Pancreas (tissue), 10 donors: ENCODE data around the gene TRA2A. TPM values are rescaled to one million over a fixed set of nuclear protein-coding genes. Genes with fewer than 3 reads are reported as not detected.
A peak's percentile ranks its signal among the peaks of the same experiment; 100 is the strongest.

Experiments used
- ATAC-seq, 4 donors: fragments of 200-7000 bp; cut with Tn5 transposase; one replicate each; pipeline versions ENCODE4 v1.8.0 to v1.9.1; 2020; ENCODE audit warnings: mild to moderate bottlenecking in 4 of 4, moderate library complexity in 4 of 4
- DNase-seq, 6 donors: peaks; one replicate each; pipeline ENCODE4 v3.0.0-alpha.2; 2020
- FAIRE-seq: peaks from 2 replicates; lab custom pipeline; 2012; peaks lifted over from hg19 to GRCh38; lab: Jason Lieb, UNC
- H3K27ac ChIP-seq, 4 donors: fragments of 200-600 bp; sonication (generic); 1 replicate in 3 of 4; 2 replicates in 1 of 4; pipeline versions ENCODE4 v1.5.0 to v1.8.0; 2020
- H3K27me3 ChIP-seq, 4 donors: fragments of 200-600 bp; one replicate each; pipeline ENCODE4 v1.8.0; 2021
- H3K36me3 ChIP-seq, 3 donors: fragments of 200-600 bp; sonication (generic) in 1 of 3; one replicate each; pipeline versions ENCODE4 v1.5.0 to v1.8.0; 2020 to 2021
- H3K4me1 ChIP-seq, 3 donors: fragments of 200-600 bp; one replicate each; pipeline ENCODE4 v1.8.0; 2021
- H3K4me3 ChIP-seq, 4 donors: fragments of 200-600 bp; sonication (generic) in 2 of 4; one replicate each; pipeline versions ENCODE4 v1.5.0 to v1.8.0; 2020 to 2021
- H3K9me3 ChIP-seq, 4 donors: fragments of 200-600 bp; one replicate each; pipeline ENCODE4 v1.8.0; 2021
- CTCF ChIP-seq, 4 donors: fragments of 200-600 bp; sonication (generic) in 3 of 4; IDR thresholded peaks; one replicate each; pipeline versions ENCODE4 v1.5.0 to v1.8.0; 2021; ENCODE audit warnings: antibody characterized with exemption in 4 of 4
- WGBS, 2 donors: extraction: QIAGEN DNeasy Blood & Tissue Kit; methylation state at CpG; one replicate each; pipeline ENCODE4 v1.1.7; 2013; 5-methylcytosine and 5-hydroxymethylcytosine counted together
- intact Hi-C, 3 donors: fragments of 100-400 bp; cut with DNase I; formaldehyde crosslinking; loops; one replicate each; pipeline versions ENCODE4 v1.11.1 to v1.14.2; 2022
- polyA plus RNA-seq, 2 donors: library from polyadenylated mRNA; stranded (reverse); fragments of 200-250 nt; gene quantifications; one replicate each; pipeline ENCODE4 v1.2.3, GENCODE V29; 2013
- total RNA-seq, 6 donors: library from RNA; stranded (reverse); fragmentation: NEBNext Ultra II Directional in 4 of 6; extraction: Animal tissue kit (Norgen Biotek cat#: 25700) in 4 of 6; gene quantifications; one replicate each; pipeline versions ENCODE4 v1.2.1 to v1.2.4, GENCODE V29; 2021 to 2023
- donor health status: healthy with polysubstance abuse.
- donor health status: DM: no; HTN: no; CAD: no; lungs with moderate emphysema.
- donor health status: DM: no; HTN: no; CAD: no.
- donor health status: control.
- donor health status: control.
- donor health status: Bipolar disorder and iron deficiency.
- donor health status: DM: yes; HTN: yes; CAD: no.
- donor health status: DM: no; HTN: no; CAD: no.
- donor health status: DM: no; HTN: no; CAD: no.
- donor health status: DM: yes; HTN: yes; CAD: no.

The TRA2A gene
- total and polyA plus RNA-seq, 8 donors = 19.1 to 63.6 (median 28.4) TPM

- ATAC-seq = peak; percentile 83 to 98 (median 92)
- peak; percentile 80 to 97 (median 89) for TF ChIP-seq CTCF (IDR thresholded peaks at IDR 0.05)
- Histone ChIP-seq H3K36me3 (no peaks in the 10 kb centered on the region), H3K9me3 (no peaks in the 10 kb centered on the region), H3K27ac (no peak overlapping the region), H3K4me3 (no peak overlapping the region), H3K27me3 (no peaks in the 10 kb centered on the region), H3K4me1 (no peaks in the 10 kb centered on the region)
- peak in 5 of 6 donors; percentile 48 to 85 (median 62) for DNase-seq
- intact Hi-C loops = no loop called here
- 28 to 32% methylated on average over 13 of the region's 13 CpGs for WGBS, 2 donors
- peak; percentile 93 for FAIRE-seq
Measured at GRCh38 chr7:23546897-23547572, 15.3 kb upstream of the TRA2A start.

- DNase-seq (no peak), FAIRE-seq (no peak), ATAC-seq (no peak)
- Histone ChIP-seq H3K9me3 (no peaks in the 10 kb centered on the region), H3K4me3 (no peak overlapping the region), H3K36me3 (no peaks in the 10 kb centered on the region), H3K4me1 (no peaks in the 10 kb centered on the region), H3K27me3 (no peaks in the 10 kb centered on the region), H3K27ac (no peak overlapping the region)
- intact Hi-C loops = no loop called here
- no peak for TF ChIP-seq CTCF (IDR thresholded peaks at IDR 0.05)
- 70 to 81% methylated on average over 1 of the region's 1 CpG for whole genome bisulfite sequencing, 2 donors
Measured at GRCh38 chr7:23545493-23545892, 13.7 kb upstream of the TRA2A start.

- DNase-seq (peak in 1 of 6 donors; percentile 24), ATAC-seq (peak in 3 of 4 donors; percentile 62 to 81 (median 80)), FAIRE-seq (no peak)
- 33 to 39% methylated on average over 2 of the region's 2 CpGs for WGBS, 2 donors
- Histone ChIP-seq H3K4me1 (no peaks in the 10 kb centered on the region), H3K36me3 (no peaks in the 10 kb centered on the region), H3K27ac (no peak overlapping the region), H3K9me3 (no peaks in the 10 kb centered on the region), H3K27me3 (no peaks in the 10 kb centered on the region), H3K4me3 (no peak overlapping the region)
- TF ChIP-seq CTCF (IDR thresholded peaks at IDR 0.05) = peak in 1 of 4 donors; percentile 15
- intact Hi-C loops = no loop called here
Measured at GRCh38 chr7:23544913-23545354, 13.2 kb upstream of the TRA2A start.

GRCh38 chr7:23542752-23543151, 11.0 kb upstream of the TRA2A start:
- intact Hi-C loops = no loop called here
- 92 to 99% methylated on average over 3 of the region's 3 CpGs for WGBS, 2 donors

More at GRCh38 chr7:23542752-23543151, 11.0 kb upstream of the TRA2A start:
- Histone ChIP-seq H3K9me3 (no peaks in the 10 kb centered on the region), H3K4me3 (no peak overlapping the region), H3K36me3 (no peaks in the 10 kb centered on the region), H3K27ac (no peak overlapping the region), H3K27me3 (no peaks in the 10 kb centered on the region), H3K4me1 (no peaks in the 10 kb centered on the region)
- DNase-seq (no peak), FAIRE-seq (no peak), ATAC-seq (no peak)
- no peak for TF ChIP-seq CTCF (IDR thresholded peaks at IDR 0.05)
